RWPE2 (cell line): ENCODE results near the gene BBX.
"Not testable (repeated sequence)": the region's sequence is repeated elsewhere in the genome, so short reads cannot be mapped to it uniquely, and the experiment has no call there.

Experiments used
- ATAC-seq: fragments of 200-7000 bp; cut with Tn5 transposase; 3 replicates; pipeline ENCODE4 v1.9.1; 2021; ENCODE audit warnings: low read depth
- DNase-seq: peaks from one replicate; pipeline ENCODE4 v3.0.0-alpha.2; 2020; ENCODE audit warnings: low spot score
- H3K27ac ChIP-seq: fragments of 450-650 bp; 2 replicates; pipeline ENCODE4 v1.5.1; 2017; ENCODE audit warnings: mild to moderate bottlenecking; ENCODE audit not compliant: poor library complexity, severe bottlenecking
- H3K27me3 ChIP-seq: fragments of 250-450 bp; sonication (Bioruptor Pico); 2 replicates; pipeline ENCODE4 v1.5.1; 2021; ENCODE audit warnings: mild to moderate bottlenecking, moderate library complexity; ENCODE audit not compliant: insufficient read depth, poor library complexity, severe bottlenecking
- H3K36me3 ChIP-seq: fragments of 250-450 bp; sonication (Bioruptor Pico); 2 replicates; pipeline ENCODE4 v1.5.1; 2020; ENCODE audit warnings: low read depth, mild to moderate bottlenecking, moderate library complexity
- H3K4me1 ChIP-seq: fragments of 250-450 bp; sonication (Bioruptor Pico); 2 replicates; pipeline ENCODE4 v1.5.1; 2021; ENCODE audit warnings: mild to moderate bottlenecking, moderate library complexity; ENCODE audit not compliant: insufficient read depth, poor library complexity, severe bottlenecking
- H3K4me3 ChIP-seq: fragments of 250-450 bp; sonication (Bioruptor Pico); 2 replicates; pipeline ENCODE4 v1.5.1; 2021; ENCODE audit warnings: mild to moderate bottlenecking, moderate library complexity; ENCODE audit not compliant: severe bottlenecking
- H3K9me3 ChIP-seq: fragments of 250-450 bp; sonication (Bioruptor Pico); 2 replicates; pipeline ENCODE4 v1.5.1; 2021; ENCODE audit warnings: mild to moderate bottlenecking, moderate library complexity; ENCODE audit not compliant: severe bottlenecking
- CTCF ChIP-seq: fragments of 450-650 bp; IDR thresholded peaks from one replicate; pipeline ENCODE4 v1.5.1; 2017; ENCODE audit warnings: mild to moderate bottlenecking, moderate library complexity; ENCODE audit not compliant: poor library complexity, severe bottlenecking

The BBX gene

GRCh38 chr3:107562969-107563529, 40.3 kb downstream of the BBX start:
- no peak for TF ChIP-seq CTCF
- 0 out of 3 replicates have a peak, but pooled peaks have one; percentile 25 for ATAC-seq
- Histone ChIP-seq H3K36me3 (no peaks in the 10 kb centered on the region), H3K27ac (no peak overlapping the region), H3K27me3 (no peaks in the 10 kb centered on the region), H3K9me3 (no peaks in the 10 kb centered on the region), H3K4me3 (no peak overlapping the region), H3K4me1 (no peaks in the 10 kb centered on the region)
- no peak for DNase-seq

- H3K4me3 ChIP-seq, H3K9me3 ChIP-seq, H3K4me1 ChIP-seq, H3K27me3 ChIP-seq, DNase-seq, ATAC-seq, H3K36me3 ChIP-seq, H3K27ac ChIP-seq: not testable (repeated sequence)
These were observed 42.5 kb downstream of the BBX start for GRCh38 chr3:107565244-107565643.

- ATAC-seq, H3K27me3 ChIP-seq, H3K27ac ChIP-seq, DNase-seq, H3K4me3 ChIP-seq, H3K4me1 ChIP-seq, H3K9me3 ChIP-seq, H3K36me3 ChIP-seq: not testable (repeated sequence)
These were observed 48.3 kb downstream of the BBX start for GRCh38 chr3:107571089-107571488.

DNA sequence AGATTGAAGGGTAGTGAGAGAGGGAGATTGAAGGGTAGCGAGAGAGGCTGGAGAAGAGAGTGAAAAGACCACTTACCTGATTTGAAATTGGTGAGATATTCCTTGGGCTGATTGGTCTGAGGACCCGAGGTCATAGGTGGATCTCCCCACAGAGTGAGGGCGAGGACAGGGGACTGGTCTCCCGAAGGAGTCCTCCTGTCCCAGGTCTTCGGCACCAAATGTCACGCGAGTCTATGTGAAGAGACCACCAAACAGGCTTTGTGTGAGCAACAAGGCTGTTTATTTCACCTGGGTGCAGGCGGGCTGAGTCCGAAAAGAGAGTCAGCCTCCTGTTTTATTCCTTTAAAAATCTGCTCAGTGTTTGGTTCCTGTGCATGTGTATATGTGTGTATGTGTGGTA, 48.7 kb downstream of the BBX start:
- H3K4me1 ChIP-seq, H3K9me3 ChIP-seq, H3K27ac ChIP-seq, H3K36me3 ChIP-seq, H3K27me3 ChIP-seq, DNase-seq, H3K4me3 ChIP-seq, ATAC-seq: not testable (repeated sequence)

GRCh38 chr3:107574650-107575049, 51.9 kb downstream of the BBX start:
- H3K4me1 ChIP-seq, result no peaks in the 10 kb centered on the region
- DNase-seq (no peak), ATAC-seq (peak; percentile 52; the same call in 2 of the 3 replicates)
- H3K27me3 ChIP-seq, result no peaks in the 10 kb centered on the region
- H3K9me3 ChIP-seq, result no peaks in the 10 kb centered on the region
- peak; percentile 76 for TF ChIP-seq CTCF
- no peak overlapping the region for H3K4me3 ChIP-seq
- peaks cover 13% of the 10 kb centered on the region; the same call in 1 of the 2 replicates for H3K36me3 ChIP-seq
- H3K27ac ChIP-seq, result no peak overlapping the region

DNA sequence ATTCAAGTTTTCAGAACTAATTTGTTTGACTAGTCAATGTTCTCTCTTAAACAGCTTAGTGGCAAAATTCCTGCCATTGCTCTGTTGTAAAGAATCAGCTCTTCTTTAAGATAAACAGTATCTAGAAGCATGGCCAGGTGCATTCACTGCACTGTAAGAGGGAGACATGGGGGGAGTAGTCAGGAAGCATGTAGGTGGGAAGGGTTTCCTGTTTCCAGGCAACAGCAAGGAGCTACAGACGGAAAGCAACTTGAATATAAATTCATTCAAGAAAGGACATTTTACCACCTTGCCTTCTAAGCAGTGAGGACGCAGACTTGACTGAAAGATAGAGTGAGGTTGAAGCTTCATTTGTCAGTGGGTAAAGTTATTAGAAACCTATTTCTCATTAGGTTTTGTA, 55.3 kb downstream of the BBX start:
- H3K4me1 ChIP-seq, result no peaks in the 10 kb centered on the region
- H3K36me3 ChIP-seq, result peaks cover 13% of the 10 kb centered on the region; the same call in 1 of the 2 replicates
- no peak overlapping the region for H3K27ac ChIP-seq
- no peak for TF ChIP-seq CTCF
- no peak for DNase-seq
- H3K27me3 ChIP-seq, result no peaks in the 10 kb centered on the region
- no peak overlapping the region for H3K4me3 ChIP-seq
- no peak for ATAC-seq
- no peaks in the 10 kb centered on the region for H3K9me3 ChIP-seq
